Activated CD8-positive, alpha-beta memory T cell treated with anti-CD3 and anti-CD28 coated beads, Interleukin-2, amount 50 U/mL, for 24 hours (primary cell): ENCODE measurements around the gene MECR.
"Not testable (repeated sequence)": the region's sequence is repeated elsewhere in the genome, so short reads cannot be mapped to it uniquely, and the experiment has no call there.

ENCODE experiments used
- DNase-seq: peaks from one replicate; pipeline ENCODE4 v3.0.0-alpha.2; 2020; ENCODE audit errors: extremely low read depth

MECR gene

DNA sequence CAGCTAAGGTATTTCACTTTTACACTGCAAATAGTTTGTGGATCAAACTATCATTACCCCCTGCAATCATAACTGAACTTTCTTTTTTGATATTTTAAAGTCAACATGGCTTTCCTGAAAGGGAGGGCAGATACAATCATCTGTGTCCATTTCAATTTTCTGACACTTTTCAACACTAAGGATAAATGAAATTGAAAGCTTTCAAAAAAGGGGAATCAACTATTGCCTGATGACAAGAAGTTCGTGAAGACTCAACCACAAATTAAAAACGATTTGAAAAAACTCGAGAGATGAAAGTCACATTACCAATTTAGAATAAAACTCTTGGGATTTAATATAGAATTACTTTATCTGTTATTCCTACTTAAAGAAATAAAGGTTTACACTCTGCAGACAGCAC lies 60.8 kb downstream of the MECR start:
- DNase-seq = no peak

DNA sequence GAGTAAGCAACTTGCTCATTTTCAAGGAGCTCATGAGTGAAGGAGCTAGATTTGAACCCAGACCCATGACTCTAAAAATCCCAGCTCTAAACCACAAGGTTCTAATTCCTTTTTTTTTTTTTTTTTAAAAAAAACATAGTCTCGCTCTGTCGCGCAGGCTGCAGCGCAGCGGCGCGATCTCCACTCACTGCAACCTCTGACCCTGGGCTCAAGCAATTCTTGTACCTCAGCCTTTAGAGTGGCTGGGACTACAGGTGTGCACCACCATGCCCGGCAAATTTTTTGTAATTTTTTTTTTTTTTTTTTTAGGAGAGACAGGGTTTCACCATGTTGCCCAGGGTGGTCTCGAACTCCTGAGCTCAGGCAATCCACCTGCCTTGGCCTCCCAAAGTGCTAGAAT lies 62.8 kb downstream of the MECR start:
- DNase-seq = no peak

DNA sequence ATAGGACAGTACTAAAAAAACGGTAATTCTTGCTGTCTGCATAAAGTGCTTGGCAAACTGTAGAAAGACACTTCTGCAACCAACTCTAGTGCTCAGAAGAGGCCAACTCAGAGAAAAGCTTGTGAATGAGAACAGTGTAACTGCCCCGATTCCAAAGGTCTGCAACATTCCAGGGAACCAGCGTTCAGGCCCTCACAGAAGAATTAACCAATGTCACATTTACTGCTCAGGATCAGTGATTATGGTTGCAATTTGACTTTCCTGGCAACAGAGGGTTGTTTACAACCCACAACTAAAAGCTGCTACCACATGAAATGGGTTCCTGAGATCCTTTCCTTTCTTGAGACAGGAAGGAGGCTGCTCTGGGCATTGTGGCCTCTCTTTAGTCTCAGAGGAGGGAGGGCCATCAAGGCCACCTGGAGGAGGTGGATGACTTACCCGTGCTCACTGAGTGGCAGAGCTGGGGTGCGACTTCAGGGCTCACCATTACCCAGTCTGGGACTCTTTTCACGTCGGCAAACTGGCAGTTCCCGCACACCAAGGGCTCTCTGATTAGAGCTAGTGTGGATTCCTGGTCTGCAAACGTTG lies 64.3 kb downstream of the MECR start:
- no peak for DNase-seq

- DNase-seq = no peak
These were observed 66.1 kb downstream of the MECR start for GRCh38 chr1:29164588-29164987.

DNA sequence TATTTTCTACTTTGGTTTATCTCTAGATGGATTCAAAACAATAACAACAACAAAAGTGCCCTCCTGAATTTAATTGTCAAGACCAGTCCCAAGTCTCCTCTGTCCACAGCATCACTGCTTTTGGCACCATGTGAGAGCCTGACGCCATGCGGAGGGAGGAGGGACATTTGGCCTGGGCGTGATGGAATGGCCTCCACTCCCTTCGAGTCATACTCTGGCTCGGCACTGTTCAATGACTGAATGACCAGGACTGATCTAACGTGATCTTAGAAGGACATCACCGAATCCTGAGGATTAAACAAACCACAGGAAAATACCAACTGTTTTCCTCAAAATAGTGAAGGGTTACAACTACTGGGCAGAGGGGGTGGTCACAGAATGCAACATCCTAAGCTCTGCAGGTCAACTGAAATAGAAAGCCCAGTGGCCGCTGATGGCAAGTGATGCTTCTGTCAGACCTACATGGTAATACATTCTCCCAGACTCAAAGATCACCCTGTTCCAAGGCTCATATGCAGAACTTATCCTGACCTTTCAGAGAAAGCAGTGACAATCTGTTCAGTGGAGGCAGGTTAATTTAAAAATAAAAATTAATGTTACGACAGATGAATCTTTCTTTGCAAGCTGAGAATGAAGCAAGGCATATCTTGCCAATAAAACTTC lies 68.1 kb downstream of the MECR start:
- no peak for DNase-seq

DNA sequence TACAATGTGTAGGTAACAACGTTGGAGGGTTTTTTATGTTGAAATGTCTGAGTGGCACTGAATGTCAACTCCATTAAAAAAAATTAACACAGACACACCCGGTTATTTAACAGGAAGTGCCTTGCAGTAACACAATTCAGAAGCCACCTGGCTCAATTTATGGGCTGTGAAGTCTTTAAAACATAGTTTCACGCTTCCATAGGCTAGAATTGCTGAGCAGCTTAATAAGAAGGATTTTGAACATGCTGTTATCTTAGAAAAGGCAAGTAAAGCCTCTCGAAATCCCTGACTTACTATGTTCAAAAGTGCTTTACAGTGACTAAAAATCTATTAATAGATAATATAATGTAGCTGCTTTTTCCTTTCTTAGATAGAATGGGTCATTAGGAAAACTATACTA lies 68.7 kb downstream of the MECR start:
- no peak for DNase-seq

- no peak for DNase-seq
These were observed 71.0 kb downstream of the MECR start for GRCh38 chr1:29159773-29160172.

GRCh38 chr1:29157269-29157601 lies 73.5 kb downstream of the MECR start:
- DNase-seq = no peak

- no peak for DNase-seq
These were observed 74.0 kb downstream of the MECR start for GRCh38 chr1:29156543-29157268.

- DNase-seq = no peak
These were observed 78.5 kb downstream of the MECR start for GRCh38 chr1:29152046-29152805.

DNA sequence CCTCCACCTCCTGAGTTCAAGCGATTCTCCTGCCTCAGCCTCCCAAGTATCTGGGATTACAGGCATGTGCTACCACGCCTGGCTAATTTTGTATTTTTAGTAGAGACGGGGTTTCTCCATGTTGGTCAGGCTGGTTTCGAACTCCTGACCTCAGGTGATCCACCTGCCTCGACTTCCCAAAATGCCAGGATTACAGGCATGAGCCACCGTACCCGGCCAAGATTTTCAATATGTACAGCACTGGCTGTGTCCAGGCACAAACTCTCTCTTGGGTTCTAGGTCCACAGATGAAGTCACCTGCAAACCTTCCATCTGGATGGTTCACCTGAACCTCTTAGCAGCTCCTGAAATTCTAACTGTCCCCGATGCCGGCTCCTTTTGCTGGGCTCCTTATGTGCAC lies 80.4 kb downstream of the MECR start:
- DNase-seq = not testable (repeated sequence)

DNA sequence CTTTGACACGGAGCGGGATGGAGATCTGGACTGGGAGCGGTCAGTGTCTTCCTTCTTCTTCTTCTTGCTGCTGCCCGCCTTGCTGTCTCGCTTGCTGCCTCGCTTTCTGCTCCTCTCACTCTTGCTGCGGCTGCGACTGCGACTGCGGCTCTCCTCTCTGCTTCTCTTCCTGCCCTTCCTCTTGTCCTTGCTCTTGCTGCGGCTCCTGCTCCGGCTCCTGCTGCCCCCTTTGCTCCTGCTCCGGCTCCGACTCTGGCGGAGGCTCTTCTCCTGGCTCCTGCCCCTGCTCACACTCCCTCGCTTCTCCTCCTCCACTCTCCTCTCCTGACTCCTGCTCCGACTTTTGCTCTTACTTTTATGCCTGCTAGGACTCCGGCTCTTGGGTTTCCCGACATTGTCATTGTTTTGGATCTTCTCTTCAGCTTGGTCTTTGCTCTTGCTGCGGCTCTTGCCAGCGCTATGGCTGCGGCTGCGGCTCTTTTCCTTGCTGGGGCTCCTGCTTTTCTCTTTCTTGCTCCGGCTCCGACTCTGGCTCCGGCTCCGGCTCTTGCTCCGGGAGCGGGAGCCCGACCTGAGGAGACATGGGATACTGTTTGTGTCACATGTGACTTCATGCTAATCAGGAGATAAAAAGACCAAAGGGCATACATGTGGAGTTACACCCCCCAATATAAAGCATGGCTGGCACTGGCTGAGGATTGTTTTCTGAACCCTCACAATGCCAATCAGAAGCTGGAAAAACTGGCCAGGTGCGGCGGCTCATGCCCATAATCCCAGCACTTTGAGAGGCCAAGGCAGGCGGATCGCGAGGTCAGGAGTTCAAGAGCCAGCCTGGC lies 81.9 kb downstream of the MECR start:
- no peak for DNase-seq

- no peak for DNase-seq
These were observed 84.8 kb downstream of the MECR start for GRCh38 chr1:29145739-29146437.

DNA sequence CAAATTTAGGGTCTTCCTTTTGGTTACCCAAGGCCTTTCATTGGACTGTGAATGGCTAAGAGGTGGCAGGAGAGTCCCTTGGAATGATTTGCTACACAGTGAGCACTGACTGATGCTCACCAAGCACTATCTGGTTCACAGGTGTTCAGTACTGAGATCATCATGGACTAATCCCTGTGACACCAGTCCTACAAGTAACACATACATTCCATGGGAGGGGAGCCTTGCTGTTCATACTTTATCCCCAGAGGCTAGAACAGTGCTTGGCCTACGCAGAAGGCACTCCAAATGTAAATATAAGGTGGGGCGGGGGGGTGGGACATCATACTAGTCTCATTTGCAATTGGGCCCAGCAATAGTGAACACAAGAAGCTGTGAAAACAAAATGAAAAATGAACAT lies 86.6 kb downstream of the MECR start:
- DNase-seq = no peak

- no peak for DNase-seq
These were observed 88.0 kb downstream of the MECR start for GRCh38 chr1:29142714-29143113.
